Spleen (tissue), 7 donors: ENCODE data around the gene HFE.

ENCODE experiments used
- CTCF ChIP-seq, 11 experiments: fragments of 200-600 bp in 7 of 11; fragments of 450-650 bp in 4 of 11; sonication (generic) in 4 of 11; IDR thresholded peaks in 8 of 11; conservative IDR thresholded peaks in 3 of 11; 1 replicate in 7 of 11; 2 replicates in 4 of 11; pipeline versions ENCODE4 v1.4.0 to v1.8.0; 2016 to 2021; ENCODE audit warnings: antibody characterized with exemption in 11 of 11, inconsistent platforms in 4 of 11, mild to moderate bottlenecking in 1 of 11
- POLR2A ChIP-seq, 3 donors: fragments of 450-650 bp; IDR thresholded peaks; one replicate each; pipeline ENCODE4 v1.5.1; 2017; ENCODE audit warnings: antibody characterized with exemption in 3 of 3, mild to moderate bottlenecking in 1 of 3
- POLR2AphosphoS5 ChIP-seq, 3 donors: sonication (generic); formaldehyde crosslinking; IDR thresholded peaks; one replicate each; pipeline ENCODE4 v1.5.1; 2017; ENCODE audit warnings: antibody characterized with exemption in 3 of 3
- donor health status: DM: no; HTN: no; CAD: no; lungs with moderate emphysema.
- donor health status: DM: no; HTN: no; CAD: no.
- donor health status: DM: no; HTN: no; CAD: no.

- TF ChIP-seq CTCF (IDR thresholded peaks at IDR 0.05 in 8 of 11, conservative IDR thresholded peaks at IDR 0.05 in 3 of 11) = no peak
- no peak for TF ChIP-seq POLR2A (IDR thresholded peaks at IDR 0.05)
- TF ChIP-seq POLR2AphosphoS5 (IDR thresholded peaks at IDR 0.05) = no peak
Observed at GRCh38 chr6:26088344-26088743, 1.1 kb downstream of the HFE start.
